Endodermal cell (in vitro differentiated cells): Measurements from ENCODE around the gene ZNF384. TPM values are rescaled to one million over a fixed set of nuclear protein-coding genes. Genes with fewer than 3 reads are reported as not detected.

Source experiments
- DNase-seq: peaks from one replicate; pipeline ENCODE4 v3.0.0-alpha.2; 2017
- H3K27ac ChIP-seq: 2 replicates; pipeline ENCODE4 v1.5.1; 2013; ENCODE audit warnings: mild to moderate bottlenecking, low read depth, low read length, moderate library complexity
- H3K27me3 ChIP-seq: 2 replicates; pipeline ENCODE4 v1.6.1; 2013; ENCODE audit warnings: mild to moderate bottlenecking, low read length, moderate library complexity; ENCODE audit not compliant: insufficient read depth, control insufficient read depth, poor library complexity, severe bottlenecking
- H3K36me3 ChIP-seq: 2 replicates; pipeline ENCODE4 v1.7.0; 2013; ENCODE audit warnings: mild to moderate bottlenecking, low read length, moderate library complexity; ENCODE audit not compliant: control insufficient read depth, insufficient read depth
- H3K4me1 ChIP-seq: one replicate; pipeline ENCODE4 v1.7.0; 2013; ENCODE audit warnings: low read length; ENCODE audit not compliant: control insufficient read depth, insufficient read depth
- H3K4me3 ChIP-seq: 2 replicates; pipeline ENCODE4 v1.5.1; 2013; ENCODE audit warnings: mild to moderate bottlenecking, low read length, moderate library complexity
- H3K9ac ChIP-seq: 2 replicates; pipeline ENCODE4 v1.6.1; 2013; ENCODE audit warnings: mild to moderate bottlenecking, low read length, moderate library complexity; ENCODE audit not compliant: poor library complexity, severe bottlenecking; ENCODE audit errors: extremely low read depth
- H3K9me3 ChIP-seq: 2 replicates; pipeline ENCODE4 v1.6.1; 2013; ENCODE audit warnings: mild to moderate bottlenecking, low read length, moderate library complexity; ENCODE audit not compliant: control insufficient read depth
- H3K27ac Mint-ChIP-seq: 2 replicates; pipeline ENCODE4 v1.8.0; 2020; ENCODE audit warnings: mixed read lengths
- H3K27me3 Mint-ChIP-seq: 2 replicates; pipeline ENCODE4 v1.8.0; 2021; ENCODE audit warnings: mild to moderate bottlenecking, mixed read lengths; ENCODE audit not compliant: insufficient read depth
- H3K36me3 Mint-ChIP-seq: 2 replicates; pipeline ENCODE4 v1.8.0; 2020; ENCODE audit warnings: low read depth, mixed read lengths
- H3K4me1 Mint-ChIP-seq: 2 replicates; pipeline ENCODE4 v1.8.0; 2020; ENCODE audit warnings: mixed read lengths
- H3K4me3 Mint-ChIP-seq: 2 replicates; pipeline ENCODE4 v1.8.0; 2020; ENCODE audit warnings: mild to moderate bottlenecking, moderate library complexity, mixed read lengths
- H3K9me3 Mint-ChIP-seq: 2 replicates; pipeline ENCODE4 v1.8.0; 2020; ENCODE audit warnings: mild to moderate bottlenecking, mixed read lengths
- WGBS, 2 experiments: methylation state at CpG; one replicate each; pipeline versions ENCODE4 v1.1.5 to v1.1.7; 2013; ENCODE audit warnings: missing lambda C conversion rate in 2 of 2, mixed read lengths in 1 of 2; ENCODE audit not compliant: insufficient coverage in 1 of 2, insufficient read length in 1 of 2; 5-methylcytosine and 5-hydroxymethylcytosine counted together
- total RNA-seq, 2 donors: library from RNA; stranded (reverse); fragmentation: NEBNext Ultra II Directional in 1 of 2; extraction: Animal tissue kit (Norgen Biotek cat#: 25700) in 1 of 2; gene quantifications; 2 replicates in 1 of 2; 3 replicates in 1 of 2; pipeline ENCODE4 v1.2.1, GENCODE V29; 2021
- TF ChIP-seq, protein P1 (sequence below): fragments of 200-600 bp; sonication (generic); conservative IDR thresholded peaks from 2 replicates; pipeline ENCODE4 v1.5.0; 2021; ENCODE audit warnings: antibody characterized with exemption, mild to moderate bottlenecking

The ZNF384 gene
- total RNA-seq, 2 donors from 2014 or later, result 74.4 to 146 TPM

DNA sequence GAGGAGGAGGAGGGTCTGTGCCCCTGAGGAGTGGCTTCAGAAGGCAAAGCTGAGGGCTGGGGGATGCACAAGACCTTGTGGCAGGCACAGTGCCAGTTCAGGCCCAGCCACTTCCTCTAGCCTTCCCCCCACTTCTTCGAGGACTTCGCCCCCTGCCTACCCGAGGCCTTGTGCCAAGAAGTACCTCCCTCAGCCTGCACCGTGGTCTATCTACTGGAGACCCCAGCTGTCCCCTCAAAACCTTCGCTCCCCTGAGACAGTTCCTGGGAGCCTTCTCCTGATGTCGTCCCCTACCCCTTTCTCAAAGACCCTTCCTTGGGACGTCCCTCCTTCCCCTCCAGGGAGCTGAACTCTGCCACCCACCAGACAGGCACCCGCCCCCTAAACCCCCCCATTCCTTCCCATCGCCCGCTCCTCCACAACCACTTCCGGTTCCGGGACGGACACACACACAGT, 604 bp downstream of the ZNF384 start:
- Histone ChIP-seq H3K36me3 (peaks cover 31% of the 10 kb centered on the region), H3K9ac (peak overlapping the region; percentile 83), H3K27ac (peak overlapping the region; percentile 92), H3K4me3 (peak overlapping the region; percentile 96), H3K27me3 (no peaks in the 10 kb centered on the region), H3K4me1 (no peaks in the 10 kb centered on the region), H3K9me3 (no peaks in the 10 kb centered on the region)
- Mint-ChIP-seq H3K27ac (peak overlapping the region; percentile 94), H3K27me3 (peaks cover 12% of the 10 kb centered on the region), H3K4me3 (peak overlapping the region; percentile 89), H3K36me3 (peaks cover 31% of the 10 kb centered on the region), H3K9me3 (no peaks in the 10 kb centered on the region), H3K4me1 (peaks cover 26% of the 10 kb centered on the region)
- WGBS, 2 experiments, result 0 to 1% methylated on average over 1 to 9 of the region's 13 CpGs
- TF ChIP-seq, protein P1, sequence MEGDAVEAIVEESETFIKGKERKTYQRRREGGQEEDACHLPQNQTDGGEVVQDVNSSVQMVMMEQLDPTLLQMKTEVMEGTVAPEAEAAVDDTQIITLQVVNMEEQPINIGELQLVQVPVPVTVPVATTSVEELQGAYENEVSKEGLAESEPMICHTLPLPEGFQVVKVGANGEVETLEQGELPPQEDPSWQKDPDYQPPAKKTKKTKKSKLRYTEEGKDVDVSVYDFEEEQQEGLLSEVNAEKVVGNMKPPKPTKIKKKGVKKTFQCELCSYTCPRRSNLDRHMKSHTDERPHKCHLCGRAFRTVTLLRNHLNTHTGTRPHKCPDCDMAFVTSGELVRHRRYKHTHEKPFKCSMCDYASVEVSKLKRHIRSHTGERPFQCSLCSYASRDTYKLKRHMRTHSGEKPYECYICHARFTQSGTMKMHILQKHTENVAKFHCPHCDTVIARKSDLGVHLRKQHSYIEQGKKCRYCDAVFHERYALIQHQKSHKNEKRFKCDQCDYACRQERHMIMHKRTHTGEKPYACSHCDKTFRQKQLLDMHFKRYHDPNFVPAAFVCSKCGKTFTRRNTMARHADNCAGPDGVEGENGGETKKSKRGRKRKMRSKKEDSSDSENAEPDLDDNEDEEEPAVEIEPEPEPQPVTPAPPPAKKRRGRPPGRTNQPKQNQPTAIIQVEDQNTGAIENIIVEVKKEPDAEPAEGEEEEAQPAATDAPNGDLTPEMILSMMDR, result no peak
- no peak for DNase-seq

DNA sequence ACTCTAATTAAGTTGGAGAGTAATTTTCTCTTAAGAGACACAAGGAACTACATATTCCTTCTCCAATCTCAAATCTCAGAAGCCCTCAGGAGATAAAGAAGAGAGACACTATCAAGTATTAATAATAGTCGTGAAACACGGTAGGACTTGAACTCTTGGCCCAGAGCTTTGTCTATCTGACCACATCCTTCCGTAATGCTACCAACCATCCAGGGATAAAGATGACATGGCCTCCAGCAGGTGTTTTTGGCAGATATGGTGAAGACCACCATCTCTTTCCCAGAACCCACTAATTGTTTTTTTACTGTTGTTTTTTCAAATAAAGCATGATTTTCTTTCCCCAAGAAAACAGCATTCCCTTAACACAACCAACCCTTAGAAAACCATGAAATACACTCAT, 3.4 kb downstream of the ZNF384 start:
- Mint-ChIP-seq H3K36me3 (peaks cover 47% of the 10 kb centered on the region), H3K4me3 (no peak overlapping the region), H3K4me1 (peaks cover 26% of the 10 kb centered on the region), H3K9me3 (no peaks in the 10 kb centered on the region), H3K27me3 (no peaks in the 10 kb centered on the region), H3K27ac (no peak overlapping the region)
- H3K9ac ChIP-seq, result no peak overlapping the region
- no peaks in the 10 kb centered on the region for H3K27me3 ChIP-seq
- no peak overlapping the region for H3K27ac ChIP-seq
- TF ChIP-seq, protein P1, result no peak
- H3K4me1 ChIP-seq, result no peaks in the 10 kb centered on the region
- H3K9me3 ChIP-seq, result no peaks in the 10 kb centered on the region
- H3K4me3 ChIP-seq, result no peak overlapping the region
- DNase-seq, result no peak
- peaks cover 54% of the 10 kb centered on the region for H3K36me3 ChIP-seq
- 93 to 100% methylated on average over 1 to 3 of the region's 3 CpGs for WGBS, 2 experiments

DNA sequence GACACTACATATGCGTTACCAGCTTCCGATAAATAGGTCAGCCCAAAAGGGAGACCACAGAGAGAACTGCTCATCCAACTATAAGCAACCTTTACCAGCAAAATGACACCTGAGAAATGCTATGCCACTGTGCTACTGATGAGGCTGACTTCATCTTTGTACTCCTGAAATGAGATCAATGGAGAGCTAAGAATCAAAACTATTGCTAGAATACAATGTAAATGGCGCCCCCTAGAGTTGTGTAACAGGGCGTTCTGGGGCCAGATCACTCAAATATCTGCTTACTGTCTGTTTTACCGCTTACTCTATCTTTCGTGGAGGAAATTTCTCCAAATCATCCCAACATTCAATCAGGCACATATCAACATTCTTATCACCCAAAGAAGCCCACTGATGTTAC, 4.6 kb downstream of the ZNF384 start:
- no peak overlapping the region for H3K4me3 ChIP-seq
- Mint-ChIP-seq H3K4me1 (peaks cover 20% of the 10 kb centered on the region), H3K9me3 (no peaks in the 10 kb centered on the region), H3K27ac (no peak overlapping the region), H3K4me3 (no peak overlapping the region), H3K27me3 (no peaks in the 10 kb centered on the region), H3K36me3 (peaks cover 57% of the 10 kb centered on the region)
- 77 to 78% methylated on average over 6 of the region's 6 CpGs for WGBS, 2 experiments
- peak; percentile 74 for DNase-seq
- no peak overlapping the region for H3K27ac ChIP-seq
- peaks cover 66% of the 10 kb centered on the region for H3K36me3 ChIP-seq
- H3K9me3 ChIP-seq, result no peaks in the 10 kb centered on the region
- no peaks in the 10 kb centered on the region for H3K4me1 ChIP-seq
- TF ChIP-seq, protein P1, result peak; percentile 98
- H3K27me3 ChIP-seq, result no peaks in the 10 kb centered on the region
- no peak overlapping the region for H3K9ac ChIP-seq
